Measurements from ENCODE around the gene TMEM204. TPM values are rescaled to one million over a fixed set of nuclear protein-coding genes. Genes with fewer than 3 reads are reported as not detected.

The TMEM204 gene
- total and polyA plus RNA-seq, 2 donors (not counting 1 experiment from before 2014, with no cell fraction given), result 0.27 to 2.7 TPM

- 98% methylated on average over 15 of the region's 15 CpGs for WGBS (ENCODE audit: insufficient coverage)
- H3K27me3 Mint-ChIP-seq, result no peaks in the 10 kb centered on the region
- Histone ChIP-seq H3K27ac (ENCODE audit: low read length in 2 of 2) (no peak overlapping the region), H3K4me2 (replicated peaks; ENCODE audit: low read depth, low read length, poor library complexity, severe bottlenecking) (no peak overlapping the region), H3K9me3 (ENCODE audit: control extremely low read depth in 1 of 3, control insufficient read depth in 2 of 3, insufficient read depth in 1 of 3, low read length in 2 of 3) (no peaks in the 10 kb centered on the region), H3K36me3 (replicated peaks in 1 of 2; ENCODE audit: control extremely low read depth in 1 of 2, control insufficient read depth in 1 of 2, extremely low read depth in 1 of 2, insufficient read depth in 2 of 2, low read length in 1 of 2) (peaks cover 0 to 2% of the 10 kb centered on the region in 2 experiments), H2AFZ (ENCODE audit: insufficient read depth, low read depth, low read length, poor library complexity, severe bottlenecking) (no peak overlapping the region), H3K4me3 (ENCODE audit: control extremely low read depth in 1 of 5, extremely low read depth in 1 of 5, insufficient read depth in 1 of 5, low read depth in 2 of 5, low read length in 4 of 5) (no peak overlapping the region), H3K27me3 (replicated peaks in 1 of 4; ENCODE audit: control extremely low read depth in 1 of 4, control insufficient read depth in 3 of 4, insufficient read depth in 4 of 4, low read length in 3 of 4) (no peaks in the 10 kb centered on the region), H3K9ac (ENCODE audit: low read length) (no peak overlapping the region), H3K79me2 (ENCODE audit: control insufficient read depth, insufficient read depth, low read length) (no peaks in the 10 kb centered on the region), H4K20me1 (ENCODE audit: control insufficient read depth, insufficient read depth, low read length, poor library complexity, severe bottlenecking) (no peaks in the 10 kb centered on the region), H3K4me1 (ENCODE audit: control insufficient read depth in 2 of 2, insufficient read depth in 2 of 2, low read length in 2 of 2) (no peaks in the 10 kb centered on the region)
- CTCF ChIA-PET, result no interaction called here
- no peak for TF ChIP-seq EZH2 (IDR thresholded peaks at IDR 0.05; ENCODE audit: borderline replicate concordance, insufficient read depth, low read depth, low read length, poor library complexity, severe bottlenecking)
- TF ChIP-seq CTCF (IDR thresholded peaks at IDR 0.05), result no peak
- DNase-seq (no peak), ATAC-seq (ENCODE audit: low read depth) (no peak)
- POLR2A ChIA-PET, result no interaction called here
- intact Hi-C loops (cut with micrococcal nuclease), result no loop called here
- H3K27ac Mint-ChIP-seq, result no peak overlapping the region
- H3K9me3 Mint-ChIP-seq (ENCODE audit: insufficient read depth), result no peaks in the 10 kb centered on the region
- no peak overlapping the region for H3K4me3 Mint-ChIP-seq
- H3K4me1 Mint-ChIP-seq, result no peaks in the 10 kb centered on the region
These were observed 26.7 kb downstream of the TMEM204 start for GRCh38 chr16:1560153-1560552.

GRCh38 chr16:1560866-1561265 is 27.4 kb downstream of the TMEM204 start:
- H3K27me3 ChIP-seq (replicated peaks in 1 of 4; ENCODE audit: control extremely low read depth in 1 of 4, control insufficient read depth in 3 of 4, insufficient read depth in 4 of 4, low read length in 3 of 4), result no peaks in the 10 kb centered on the region
- H3K36me3 ChIP-seq (replicated peaks in 1 of 2; ENCODE audit: control extremely low read depth in 1 of 2, control insufficient read depth in 1 of 2, extremely low read depth in 1 of 2, insufficient read depth in 2 of 2, low read length in 1 of 2), result peaks cover 0 to 2% of the 10 kb centered on the region in 2 experiments
- no peak for DNase-seq
- no peaks in the 10 kb centered on the region for H3K4me1 ChIP-seq (ENCODE audit: control insufficient read depth in 2 of 2, insufficient read depth in 2 of 2, low read length in 2 of 2)
- ChIA-PET CTCF (no interaction called here), POLR2A (no interaction called here)
- no peak overlapping the region for H3K4me2 ChIP-seq (replicated peaks; ENCODE audit: low read depth, low read length, poor library complexity, severe bottlenecking)
- no peak overlapping the region for H3K27ac ChIP-seq (ENCODE audit: low read length in 2 of 2)
- Mint-ChIP-seq H3K27me3 (no peaks in the 10 kb centered on the region), H3K27ac (no peak overlapping the region), H3K4me1 (no peaks in the 10 kb centered on the region), H3K4me3 (no peak overlapping the region), H3K9me3 (ENCODE audit: insufficient read depth) (no peaks in the 10 kb centered on the region)
- no peak overlapping the region for H3K4me3 ChIP-seq (ENCODE audit: control extremely low read depth in 1 of 5, extremely low read depth in 1 of 5, insufficient read depth in 1 of 5, low read depth in 2 of 5, low read length in 4 of 5)
- no peak for TF ChIP-seq EZH2 (IDR thresholded peaks at IDR 0.05; ENCODE audit: borderline replicate concordance, insufficient read depth, low read depth, low read length, poor library complexity, severe bottlenecking)
- intact Hi-C loops (cut with micrococcal nuclease), result no loop called here
- no peaks in the 10 kb centered on the region for H3K79me2 ChIP-seq (ENCODE audit: control insufficient read depth, insufficient read depth, low read length)
- no peak for ATAC-seq (ENCODE audit: low read depth)
- 97% methylated on average over 12 of the region's 12 CpGs for WGBS (ENCODE audit: insufficient coverage)
- H3K9me3 ChIP-seq (ENCODE audit: control extremely low read depth in 1 of 3, control insufficient read depth in 2 of 3, insufficient read depth in 1 of 3, low read length in 2 of 3), result no peaks in the 10 kb centered on the region
- no peak overlapping the region for H2AFZ ChIP-seq (ENCODE audit: insufficient read depth, low read depth, low read length, poor library complexity, severe bottlenecking)
- H4K20me1 ChIP-seq (ENCODE audit: control insufficient read depth, insufficient read depth, low read length, poor library complexity, severe bottlenecking), result no peaks in the 10 kb centered on the region
- H3K9ac ChIP-seq (ENCODE audit: low read length), result no peak overlapping the region
